Measurements from ENCODE around the gene SERPINB1. TPM values are rescaled to one million over a fixed set of nuclear protein-coding genes. Genes with fewer than 3 reads are reported as not detected.
A peak's percentile ranks its signal among the peaks of the same experiment; 100 is the strongest.
"Not testable (repeated sequence)": the region's sequence is repeated elsewhere in the genome, so short reads cannot be mapped to it uniquely, and the experiment has no call there.

The SERPINB1 gene
- 10 to 100 TPM; 26.7 to 36.5 (median 27.6) TPM for polyA plus RNA-seq (ENCODE audit: insufficient read depth in 1 of 5, insufficient read length in 5 of 5, low replicate concordance in 1 of 5)
- long read RNA-seq, donor 1, transcript SERPINB1-201 (7 exons, 2,619 nt) = major isoform, 7 of 7 reads
- long read RNA-seq, donor 1, partial matches to known transcripts = 0 of 7 reads
- long read RNA-seq, donor 1, other reads (novel, unspliced or antisense) = 0 of 7 reads
- long read RNA-seq, donor 2, partial matches to known transcripts = 0 of 2 reads
- long read RNA-seq, donor 2, other reads (novel, unspliced or antisense) = 0 of 2 reads
- long read RNA-seq, donor 3, transcript SERPINB1-201 (7 exons, 2,619 nt) = major isoform, 7 of 7 reads
- long read RNA-seq, donor 3, partial matches to known transcripts = 0 of 7 reads
- long read RNA-seq, donor 3, other reads (novel, unspliced or antisense) = 0 of 7 reads
- long read RNA-seq, donor 4, partial matches to known transcripts = 0 of 2 reads
- long read RNA-seq, donor 4, other reads (novel, unspliced or antisense) = 0 of 2 reads
- long read RNA-seq, donor 5, transcript SERPINB1-201 (7 exons, 2,619 nt) = major isoform, 13 of 13 reads
- long read RNA-seq, donor 5, partial matches to known transcripts = 0 of 13 reads
- long read RNA-seq, donor 5, other reads (novel, unspliced or antisense) = 0 of 13 reads
- long read RNA-seq, donor 6, transcript SERPINB1-201 (7 exons, 2,619 nt) = major isoform, 16 of 16 reads
- long read RNA-seq, donor 6, partial matches to known transcripts = 0 of 16 reads
- long read RNA-seq, donor 6, other reads (novel, unspliced or antisense) = 0 of 16 reads
- long read RNA-seq, donor 7, transcript SERPINB1-201 (7 exons, 2,619 nt) = major isoform, 8 of 8 reads
- long read RNA-seq, donor 7, partial matches to known transcripts = 0 of 8 reads
- long read RNA-seq, donor 7, other reads (novel, unspliced or antisense) = 0 of 8 reads
- long read RNA-seq, donor 8, partial matches to known transcripts = 0 of 3 reads
- long read RNA-seq, donor 8, other reads (novel, unspliced or antisense) = 0 of 3 reads

DNA sequence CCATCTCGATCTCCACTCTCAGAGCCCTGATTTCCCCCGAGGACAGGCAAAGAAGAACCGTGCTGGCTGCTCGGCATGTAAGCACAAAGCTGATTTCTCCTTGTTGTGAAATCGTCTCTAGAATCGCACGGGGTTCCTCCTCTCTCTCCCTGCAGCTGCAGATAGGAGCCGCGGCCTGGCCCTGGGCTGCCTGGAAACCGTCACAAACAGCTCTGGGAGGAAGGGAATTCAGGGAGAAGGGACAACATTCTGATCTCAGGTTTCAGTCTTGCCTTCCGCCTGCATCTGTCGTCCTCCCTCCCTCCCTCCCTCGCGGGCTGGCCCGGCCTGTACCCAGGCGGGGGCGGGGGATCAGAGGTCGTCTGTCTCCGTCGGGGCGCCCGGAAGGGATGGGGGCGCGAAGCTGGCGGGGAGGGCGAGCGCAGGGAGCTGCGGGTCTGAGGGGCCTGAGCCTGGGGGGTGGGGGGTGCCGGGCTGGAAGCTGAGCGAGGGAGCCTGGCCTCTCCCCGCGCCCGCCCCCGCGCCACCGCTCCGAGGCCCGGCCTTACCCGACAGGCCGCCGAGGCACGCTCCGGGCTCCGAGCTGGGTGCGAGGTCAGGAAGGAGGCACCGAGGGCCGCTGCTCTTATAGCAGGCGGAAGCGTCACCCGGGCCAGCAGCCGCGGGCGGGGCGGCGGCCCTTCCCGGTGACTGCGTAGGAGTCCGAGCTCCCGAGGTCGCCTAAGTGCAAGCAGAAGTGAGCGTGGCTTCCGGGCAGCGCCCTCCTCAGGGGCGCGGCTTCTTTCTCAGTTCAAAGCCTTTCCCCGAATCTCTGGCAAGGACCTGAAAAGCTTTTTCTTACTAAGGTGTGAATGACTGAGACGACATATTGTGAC lies at the start of gene SERPINB1:
TSS of gene SERPINB1 (minus strand) at position 600 of the 875 bp plus-strand sequence. CDS start 1,277 bp downstream, outside the sequence.
- peak; percentile 88 to 89 for DNase-seq

DNA sequence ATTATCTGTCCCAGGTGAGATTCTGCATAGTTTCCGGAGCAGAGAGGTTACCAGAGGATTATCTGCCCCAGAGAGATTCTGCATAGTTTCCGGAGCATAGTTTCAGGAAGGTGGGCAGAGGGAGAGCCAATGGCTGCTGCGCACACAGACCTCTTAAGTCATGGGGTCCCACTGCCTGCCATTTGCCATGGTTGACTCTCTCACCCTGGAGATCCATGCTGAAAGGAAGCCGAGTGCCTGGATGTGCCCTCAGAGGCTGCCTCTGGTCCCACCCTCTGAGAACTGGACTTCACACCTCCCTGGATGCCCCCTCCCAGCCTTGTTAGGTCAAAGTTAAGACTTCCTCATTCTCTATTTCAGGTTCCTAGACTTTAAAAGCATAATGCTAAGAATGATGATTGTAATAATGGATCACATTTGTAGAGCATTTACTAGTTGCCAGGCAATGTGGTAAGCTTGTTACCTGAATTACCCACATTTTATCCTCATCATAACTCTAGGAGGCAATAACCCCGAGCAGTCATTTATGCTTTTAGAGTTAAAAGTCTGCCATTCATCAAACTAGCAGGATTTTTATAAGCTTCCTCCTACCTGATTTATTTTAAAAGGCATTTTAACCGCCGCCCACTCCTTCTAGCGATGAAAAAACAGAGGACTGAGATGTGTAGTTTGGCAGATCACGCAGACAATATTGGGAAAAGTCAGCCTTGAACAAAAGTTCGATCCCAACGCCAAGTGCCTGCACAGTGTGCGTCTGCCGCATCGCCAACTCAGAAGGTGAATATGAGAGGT lies 49.5 kb upstream of the SERPINB1 start:
- DNase-seq = no peak

DNA sequence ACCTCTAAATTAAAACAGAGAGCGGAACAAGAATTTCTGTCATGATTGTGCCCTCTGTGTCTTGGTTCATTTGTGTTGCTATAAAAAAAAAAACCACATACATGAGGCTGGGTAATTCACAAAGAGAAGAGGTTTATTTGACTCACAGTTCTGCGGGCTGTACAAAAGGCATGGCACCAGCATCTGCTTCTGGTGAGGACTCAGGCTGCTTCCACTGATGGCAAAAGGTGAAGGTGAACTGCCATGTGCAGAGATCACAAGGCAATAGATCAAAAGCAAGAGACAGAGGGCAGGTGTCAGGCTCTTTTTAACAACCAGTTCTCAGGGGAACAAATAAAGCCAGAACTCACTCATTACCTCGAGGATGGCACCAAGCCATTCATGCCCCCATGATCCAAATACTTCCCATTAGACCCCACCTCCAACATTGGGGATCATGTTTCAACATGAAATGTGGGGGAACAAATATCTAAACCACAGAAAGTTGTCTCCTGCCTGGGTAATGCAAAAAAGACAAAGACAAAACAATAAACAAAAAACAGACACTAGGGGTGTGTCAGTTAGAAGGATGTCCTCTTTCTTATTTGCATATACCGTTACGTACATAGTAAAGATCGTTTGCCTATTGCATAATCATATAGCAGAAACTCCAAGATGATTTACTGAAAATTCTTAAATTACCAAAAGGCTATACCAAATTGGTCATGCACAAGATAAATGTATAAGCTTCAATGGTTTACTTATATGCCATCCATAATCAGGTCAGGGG lies 44.5 kb upstream of the SERPINB1 start:
- DNase-seq = no peak

DNA sequence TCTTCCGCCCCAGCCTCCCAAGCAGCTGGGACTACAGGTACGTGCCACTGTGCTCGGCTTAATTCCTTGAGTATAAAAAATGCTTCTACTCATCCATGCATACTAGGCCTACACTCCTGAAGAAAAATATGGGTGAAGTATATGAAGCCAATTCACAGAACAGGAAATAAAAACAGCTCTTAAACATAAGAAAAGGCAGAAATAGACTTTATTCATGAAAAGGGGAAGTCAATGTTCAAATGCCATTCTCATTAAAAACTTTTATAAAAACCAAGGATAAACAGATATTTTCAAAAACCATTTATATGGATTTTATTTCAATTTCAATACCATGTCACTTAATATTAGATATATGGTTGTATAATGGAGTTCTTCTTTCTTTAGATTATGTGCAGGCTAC lies 43.1 kb upstream of the SERPINB1 start:
- no peak for DNase-seq

DNA sequence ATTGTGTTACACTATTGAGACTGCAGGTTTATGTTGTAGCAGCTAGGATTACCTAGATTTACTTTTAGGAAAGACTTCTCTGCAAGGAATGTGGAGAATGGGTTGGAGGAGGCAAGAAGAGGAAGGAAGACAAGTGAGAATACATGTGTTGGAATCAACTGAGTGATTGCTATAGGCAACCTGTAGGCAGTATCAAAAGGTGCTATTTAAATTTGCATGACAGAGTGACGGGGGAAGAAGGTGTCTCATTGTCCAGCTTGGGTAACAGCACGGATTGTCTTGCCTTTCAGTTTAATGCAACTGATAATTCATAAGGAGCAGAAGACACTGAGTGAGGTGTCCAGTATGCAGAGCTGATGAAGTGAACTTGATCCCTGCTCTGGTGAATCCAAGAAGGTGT lies 42.0 kb upstream of the SERPINB1 start:
- DNase-seq = no peak

DNA sequence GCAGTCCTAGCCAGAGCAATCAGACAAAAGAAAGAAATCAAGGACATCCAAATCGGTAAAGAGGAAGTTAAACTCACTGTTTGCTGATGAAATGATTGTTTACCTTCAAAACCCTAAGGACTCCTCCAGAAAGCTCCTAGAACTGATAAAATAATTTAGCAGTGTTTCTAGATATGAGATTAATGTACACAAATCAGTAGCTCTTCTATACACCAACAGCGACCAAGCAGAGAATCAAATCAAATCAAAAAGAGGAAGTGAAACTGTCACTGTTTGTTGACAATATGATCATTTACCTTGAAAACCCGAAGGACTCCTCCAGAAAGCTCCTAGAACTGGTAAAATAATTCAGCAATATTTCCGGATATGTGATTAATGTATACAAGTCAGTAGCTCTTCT lies 39.8 kb upstream of the SERPINB1 start:
- no peak for DNase-seq

DNA sequence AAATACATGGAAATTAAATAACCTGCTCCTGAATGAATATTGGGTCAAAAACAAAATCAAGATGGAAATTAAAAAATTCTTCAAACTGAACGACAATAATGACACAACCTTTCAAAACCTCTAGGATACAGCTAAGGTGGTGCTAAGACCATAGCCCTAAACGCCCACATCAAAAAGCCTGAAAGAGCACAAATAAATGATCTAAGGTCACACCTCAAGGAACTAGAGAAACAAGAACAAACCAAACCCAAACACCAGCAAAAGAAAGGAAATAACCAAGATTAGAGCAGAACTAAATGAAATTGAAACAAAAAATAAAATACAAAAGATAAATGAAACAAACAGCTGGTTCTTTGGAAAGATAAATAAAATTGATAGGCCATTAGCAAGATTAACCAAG lies 38.5 kb upstream of the SERPINB1 start:
- DNase-seq = not testable (repeated sequence)

DNA sequence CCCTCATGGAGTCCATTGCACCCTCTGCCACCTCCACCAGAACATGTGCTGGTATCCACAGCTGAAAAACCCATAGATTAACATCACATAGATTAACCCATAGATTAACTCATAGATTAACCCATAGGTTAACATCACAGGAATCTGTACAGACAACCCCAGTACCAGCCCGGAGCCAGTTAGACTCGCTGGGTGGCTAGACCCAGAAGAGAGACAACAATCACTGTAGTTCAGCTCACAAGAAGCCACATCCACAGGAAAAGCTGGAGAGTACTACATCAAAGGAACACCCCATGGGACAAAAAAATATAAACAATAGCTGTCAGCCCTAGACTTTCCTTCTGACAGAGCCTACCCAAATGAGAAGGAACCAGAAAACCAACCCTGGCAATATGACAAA lies 36.3 kb upstream of the SERPINB1 start:
- DNase-seq = no peak

DNA sequence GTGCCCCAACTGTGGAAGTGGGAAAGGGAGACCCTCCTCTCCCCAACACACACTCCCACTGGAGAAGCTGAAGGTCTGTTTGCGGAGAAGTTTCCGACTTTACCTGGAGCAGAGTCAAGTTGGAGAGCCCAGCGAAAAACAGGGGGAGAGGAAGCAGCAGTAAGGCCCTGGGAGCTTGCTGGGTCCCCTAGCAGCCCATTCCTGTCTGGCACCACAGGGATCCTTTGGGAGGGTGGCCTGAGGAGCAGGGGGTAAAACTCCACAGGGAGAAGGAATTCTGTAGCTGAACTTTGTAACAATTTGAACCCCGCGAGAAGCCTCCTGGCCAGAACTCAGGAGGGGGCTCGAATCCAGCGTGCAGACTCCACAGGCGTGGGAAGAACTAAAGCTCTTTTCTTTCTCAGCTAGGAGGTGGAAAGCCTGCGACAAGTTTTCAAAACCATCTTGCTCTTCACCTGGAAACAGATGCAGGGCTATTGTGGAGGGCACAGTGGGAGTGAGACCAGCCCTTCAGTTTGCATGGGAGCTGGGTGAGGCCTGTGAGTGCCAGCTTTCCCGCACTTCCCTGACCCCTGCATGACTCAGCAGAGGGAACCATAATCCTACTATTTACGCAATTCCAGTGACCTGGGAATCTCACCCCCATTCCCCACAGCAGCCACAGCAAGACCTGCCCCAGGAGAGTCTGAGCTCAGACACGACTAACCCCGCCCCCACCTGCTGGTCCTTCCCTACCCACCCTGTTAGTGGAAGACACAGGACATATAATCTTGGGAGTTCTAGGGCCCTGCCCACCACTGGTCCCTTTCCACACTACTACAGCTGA lies 35.6 kb upstream of the SERPINB1 start:
- DNase-seq = no peak

DNA sequence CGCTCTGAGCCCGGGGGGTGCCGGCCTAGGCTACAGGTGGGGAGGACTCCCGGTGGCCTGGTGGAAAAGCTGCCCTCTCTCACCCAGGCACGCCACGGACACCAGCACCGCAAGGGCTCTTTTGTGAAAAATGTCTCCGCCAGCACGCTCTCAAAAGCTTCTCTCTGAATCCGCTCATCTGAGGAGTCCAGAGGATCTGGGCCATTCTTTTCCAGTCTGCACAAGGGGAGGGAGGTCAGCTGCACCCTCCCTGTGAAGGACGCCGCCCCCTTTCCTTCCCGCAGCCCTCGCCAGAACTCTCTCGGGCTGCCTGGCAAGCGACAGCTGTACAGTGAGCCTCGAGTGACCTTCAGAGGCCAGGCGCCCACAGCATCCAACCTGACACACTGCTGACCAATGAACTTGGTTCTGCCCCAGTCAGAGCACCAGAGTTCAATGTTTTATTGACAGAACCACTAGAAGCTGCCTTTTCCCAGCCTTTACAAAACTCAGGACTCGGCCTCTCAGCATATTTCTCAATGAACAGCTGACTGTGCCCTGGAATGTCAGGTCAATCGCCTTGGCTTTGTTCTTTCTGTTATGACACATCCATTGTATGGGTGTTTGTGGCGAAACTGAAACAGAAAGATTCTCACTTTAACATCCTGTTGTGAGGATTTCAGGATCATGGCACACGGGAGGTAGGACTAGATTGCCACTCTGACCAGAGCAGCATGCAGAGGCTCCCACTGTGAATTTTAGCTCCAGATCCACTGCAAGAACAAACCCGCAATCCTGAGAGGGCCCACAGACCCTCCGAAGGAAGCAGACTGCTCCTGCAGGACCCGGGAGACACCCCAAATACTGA lies 34.8 kb upstream of the SERPINB1 start:
- DNase-seq = peak; percentile 52 to 60

DNA sequence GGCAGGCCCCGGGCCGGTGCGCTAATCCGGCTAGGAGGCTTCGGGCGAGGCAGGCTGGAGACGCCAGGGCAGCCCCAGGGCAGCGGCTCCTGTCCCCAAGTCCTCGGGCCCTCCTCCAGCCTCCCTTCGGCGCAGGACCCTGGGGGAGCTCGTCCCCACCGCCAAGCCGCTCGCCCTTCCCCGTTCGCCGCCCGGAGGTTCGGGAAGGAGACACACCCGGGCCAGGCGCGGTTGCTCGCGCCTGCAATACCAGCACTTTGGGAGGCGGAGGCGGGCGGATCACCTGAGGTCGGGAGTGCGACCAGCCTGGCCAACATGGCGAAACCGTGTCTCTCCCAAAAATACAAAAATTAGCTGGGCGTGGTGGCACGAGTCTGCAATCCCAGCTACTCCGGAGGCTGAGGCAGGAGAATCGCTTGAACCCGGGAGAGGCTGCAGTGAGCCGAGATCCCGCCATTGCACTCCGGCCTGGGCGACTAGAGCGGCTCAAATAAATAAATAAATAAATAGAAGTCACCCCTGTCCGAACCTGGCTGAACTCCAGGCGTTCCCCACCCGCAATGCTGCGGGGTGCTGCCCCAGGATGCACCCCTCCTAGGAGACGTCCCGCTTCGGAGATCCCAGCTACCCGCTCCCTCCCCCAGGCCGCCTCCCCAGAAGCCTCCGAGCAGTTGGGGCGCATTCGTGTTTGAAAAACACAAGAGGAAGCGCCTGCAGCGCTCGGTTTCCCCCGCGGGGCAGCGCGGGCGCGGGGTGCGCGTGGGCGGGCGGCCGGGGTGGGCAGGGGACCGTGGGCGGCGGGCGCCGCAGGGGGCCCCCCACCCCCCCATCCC lies 33.9 kb upstream of the SERPINB1 start:
- no peak for DNase-seq

DNA sequence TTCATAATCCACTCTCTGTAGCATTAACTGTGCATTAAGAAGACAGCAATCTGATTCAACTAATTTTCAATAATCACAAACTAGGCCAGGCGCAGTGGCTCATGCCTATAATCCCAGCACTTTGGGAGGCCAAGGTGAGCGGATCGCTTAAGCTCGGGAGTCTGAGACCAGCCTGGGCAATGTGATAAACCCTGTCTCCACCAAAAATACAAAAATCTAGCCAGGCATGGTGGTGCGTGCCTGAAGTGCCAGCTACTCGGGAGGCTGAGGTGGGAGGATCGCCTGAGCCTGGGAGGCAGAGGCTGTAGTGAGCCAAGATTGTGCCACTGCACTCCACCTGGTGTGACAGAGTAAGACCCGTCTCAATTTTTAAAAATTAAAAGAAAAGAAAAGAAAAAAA lies 32.0 kb upstream of the SERPINB1 start:
- no peak for DNase-seq

DNA sequence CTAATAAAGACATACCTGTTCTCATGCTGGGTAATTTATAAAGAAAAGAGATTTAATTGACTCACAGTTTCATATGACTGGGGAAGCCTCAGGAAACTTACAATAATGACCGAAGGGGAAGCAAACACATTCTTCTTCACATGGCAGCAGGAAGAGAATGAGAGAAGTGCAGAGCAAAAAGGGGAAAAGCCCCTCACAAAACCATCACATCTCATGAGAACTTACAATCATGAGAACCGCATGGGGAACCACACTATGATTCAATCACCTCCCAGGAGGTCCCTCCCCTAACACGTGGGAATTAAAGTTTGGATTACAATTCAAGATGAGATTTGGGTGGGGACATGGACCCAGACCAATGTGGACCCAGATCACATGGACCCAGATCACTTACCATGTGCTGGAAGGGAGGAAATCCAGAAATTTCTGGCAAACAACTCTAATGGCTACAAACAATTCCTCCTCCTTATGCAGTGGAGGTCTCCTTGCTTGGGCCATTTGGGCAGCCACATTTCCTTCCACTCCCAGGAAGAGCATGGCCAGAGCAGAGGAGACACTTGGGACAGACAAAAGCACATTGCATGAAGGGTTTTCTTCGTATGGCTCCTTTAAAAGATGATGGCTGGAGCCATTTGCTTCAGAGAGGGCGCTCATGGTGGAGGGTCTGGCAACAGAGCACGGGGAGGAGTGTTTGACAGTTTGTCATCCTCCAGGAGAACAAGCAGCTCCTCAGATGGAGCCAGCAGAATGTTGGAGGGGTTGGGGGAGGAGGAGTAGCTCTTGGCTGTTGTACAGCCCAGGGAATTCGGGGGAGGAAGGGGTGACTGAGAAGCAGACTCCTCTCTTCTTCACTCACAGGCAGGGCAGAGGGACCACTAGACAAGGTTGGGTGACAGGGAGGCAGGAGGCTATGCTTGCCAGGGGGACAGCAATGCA lies 31.0 kb upstream of the SERPINB1 start:
- no peak for DNase-seq

DNA sequence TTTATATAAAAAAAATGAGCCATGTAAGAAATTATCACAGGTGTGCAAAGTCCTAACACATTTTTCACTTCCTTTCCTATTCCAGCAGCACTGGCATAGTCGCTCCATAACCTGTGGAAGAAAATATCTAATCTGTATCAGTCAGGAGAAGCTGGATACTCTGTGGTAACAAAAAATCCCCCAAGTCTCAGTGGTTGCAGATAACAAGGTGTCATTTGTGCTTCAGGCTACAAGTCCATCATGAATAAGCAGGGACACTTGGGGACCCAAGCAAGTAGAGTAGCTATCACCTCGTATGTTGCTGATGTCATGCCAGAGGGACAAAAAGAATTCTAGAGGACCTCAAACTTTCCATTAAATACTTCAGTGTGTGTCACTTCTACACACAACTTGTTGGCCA lies 30.3 kb upstream of the SERPINB1 start:
- no peak for DNase-seq

DNA sequence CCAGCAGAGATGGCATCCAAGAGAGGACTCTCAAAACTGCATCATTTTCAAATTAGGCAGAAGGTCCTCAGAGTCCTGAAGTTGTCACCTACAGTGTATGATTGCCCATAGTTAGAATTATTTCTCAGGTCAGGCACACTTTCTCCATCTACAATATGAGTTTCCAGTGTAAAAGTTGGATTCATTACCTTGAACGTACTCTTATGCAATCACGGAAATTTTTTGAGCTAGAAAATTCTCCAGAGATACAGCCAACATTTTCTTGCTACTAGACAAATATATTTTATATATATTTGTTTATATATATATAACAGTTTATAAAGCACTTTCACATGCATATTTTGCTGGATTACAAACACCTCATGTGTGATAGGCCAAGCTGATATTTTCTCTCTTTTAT lies 29.4 kb upstream of the SERPINB1 start:
- DNase-seq = no peak

Data from right lung (tissue), 10 donors.